ENCODE measurements around the gene PYURF. TPM values are rescaled to one million over a fixed set of nuclear protein-coding genes. Genes with fewer than 3 reads are reported as not detected.

PYURF gene
- total RNA-seq, 1 donor from 2014 or later: 76.5 TPM

DNA sequence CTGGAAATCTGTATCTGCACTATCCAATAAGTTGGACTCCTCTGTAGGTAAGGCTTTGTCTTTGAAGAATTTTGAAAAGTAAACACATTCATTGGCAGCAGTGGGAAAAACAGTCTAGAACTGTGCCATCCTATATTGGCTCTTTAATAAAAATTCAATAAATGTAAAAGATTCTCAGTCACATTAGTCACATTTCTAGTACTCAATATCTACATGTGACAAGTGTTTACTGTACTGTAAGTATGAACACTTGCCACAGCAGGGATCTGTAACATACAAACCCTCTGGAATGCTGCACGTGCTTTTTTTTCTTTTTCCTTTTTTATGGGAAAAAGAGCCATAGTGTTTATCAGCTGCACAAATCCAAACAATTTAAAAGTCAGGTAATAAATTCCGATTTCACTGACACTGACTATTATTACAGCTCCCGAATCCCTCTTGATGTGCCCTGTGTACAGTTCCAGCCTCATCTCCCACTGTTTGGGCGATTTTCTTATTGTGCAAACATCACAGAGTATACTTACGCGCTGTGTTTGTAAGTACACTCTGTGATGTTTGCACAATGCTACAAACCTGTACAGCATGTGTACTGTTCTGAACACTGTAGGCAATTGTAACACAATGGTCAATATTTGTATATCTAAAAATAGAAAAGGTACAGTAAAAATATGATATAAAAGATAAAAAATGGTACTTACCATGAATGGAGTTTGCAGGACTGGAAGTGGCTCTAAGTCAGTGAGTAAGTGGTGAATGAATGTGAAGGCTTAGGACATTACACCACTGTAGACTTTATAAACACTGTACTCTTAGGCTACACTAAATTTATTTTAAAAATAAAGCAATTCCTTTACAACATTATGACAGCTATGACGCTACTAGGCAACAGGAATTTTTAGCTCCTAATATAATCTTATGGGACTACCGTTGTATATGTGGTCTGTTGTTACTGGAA lies 8.7 kb downstream of the PYURF start:
- DNase-seq (ENCODE audit: extremely low read depth, low read depth, low spot score): no peak

- DNase-seq (ENCODE audit: extremely low read depth, low read depth, low spot score): no peak
Observed at GRCh38 chr4:88511236-88511635, 12.3 kb downstream of the PYURF start.

- no peak for DNase-seq (ENCODE audit: extremely low read depth, low read depth, low spot score)
Observed at GRCh38 chr4:88503344-88503743, 20.2 kb downstream of the PYURF start.

DNA sequence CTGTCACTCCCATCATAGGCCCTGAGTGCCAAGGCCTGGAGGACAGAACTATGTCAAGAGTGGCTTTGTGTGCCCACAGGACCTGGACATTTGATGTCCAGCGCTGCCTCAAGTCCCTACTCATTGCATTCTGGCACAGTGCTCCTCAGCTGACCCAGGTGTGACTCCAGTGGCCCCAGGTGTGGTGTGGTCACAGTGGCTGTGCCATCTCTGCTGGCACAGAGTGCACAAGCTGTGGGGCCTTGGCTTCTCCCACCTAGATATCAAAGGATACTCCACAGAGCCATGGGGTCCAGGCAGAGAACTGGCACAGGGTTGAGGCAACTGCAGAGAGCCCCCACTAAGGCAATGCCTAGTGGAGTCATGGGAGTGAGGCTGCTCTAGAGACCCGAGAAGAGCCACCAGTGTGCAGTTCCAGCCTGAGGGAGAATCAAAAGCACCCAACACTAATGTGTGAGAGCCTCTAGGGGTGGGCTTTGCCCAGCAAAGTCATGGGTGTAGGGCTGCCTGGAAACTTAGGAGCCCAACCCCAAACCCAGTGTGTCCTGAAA lies 25.6 kb downstream of the PYURF start:
- DNase-seq (ENCODE audit: extremely low read depth, low read depth, low spot score): no peak

- DNase-seq (ENCODE audit: extremely low read depth, low read depth, low spot score): no peak
Observed at GRCh38 chr4:88489100-88489761, 34.3 kb downstream of the PYURF start.

- DNase-seq (ENCODE audit: extremely low read depth, low read depth, low spot score): no peak
Observed at GRCh38 chr4:88481537-88481936, 42.0 kb downstream of the PYURF start.

DNA sequence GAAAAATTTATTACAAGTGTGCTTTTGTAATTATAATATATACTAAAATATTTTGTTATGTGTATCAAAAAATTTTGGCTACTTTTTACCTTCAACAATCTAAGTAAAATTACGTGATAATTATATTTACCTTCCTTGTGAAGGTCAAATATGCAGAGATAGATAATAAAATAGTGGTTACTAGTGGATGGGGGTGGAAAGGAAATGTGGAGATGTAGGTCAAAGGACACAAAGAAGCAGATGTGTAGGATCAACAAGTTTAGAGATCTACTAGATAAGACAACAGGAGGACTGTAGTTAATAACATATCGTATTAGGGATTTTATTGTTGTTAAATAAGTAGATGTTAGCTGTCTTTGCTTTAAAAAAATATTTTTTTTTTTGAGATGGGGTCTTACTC lies 45.3 kb downstream of the PYURF start:
- no peak for DNase-seq (ENCODE audit: extremely low read depth, low read depth, low spot score)

DNA sequence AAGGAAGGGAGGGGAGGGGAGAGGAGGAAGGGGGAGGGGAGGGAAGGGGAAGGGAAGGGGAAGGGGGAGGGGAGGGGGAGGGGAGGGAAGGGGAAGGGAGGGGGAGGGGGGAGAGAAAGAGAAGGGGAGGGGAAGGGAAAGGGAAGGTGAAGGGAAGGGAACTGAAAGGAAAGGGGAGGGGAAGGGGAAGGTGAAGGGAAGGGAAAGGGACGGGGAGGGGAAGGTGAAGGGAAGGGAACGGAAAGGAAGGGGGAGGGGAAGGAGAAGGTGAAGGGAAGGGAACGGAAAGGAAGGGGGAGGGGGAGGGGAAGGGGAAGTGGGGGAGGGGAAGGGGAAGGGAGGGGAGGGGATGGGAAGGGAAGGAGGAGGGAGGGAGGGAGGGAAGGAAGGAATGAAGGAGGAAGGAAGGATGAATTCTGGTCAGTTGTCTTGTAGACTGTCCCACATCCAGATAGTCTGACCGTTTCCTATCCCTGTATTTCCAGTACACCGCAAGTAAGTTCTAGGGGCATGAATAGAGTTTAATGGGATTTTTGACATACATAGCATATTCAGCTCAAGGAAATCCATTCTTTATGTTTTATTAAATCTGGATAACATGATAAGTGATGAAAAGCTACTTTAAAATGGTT lies 46.2 kb downstream of the PYURF start:
- no peak for DNase-seq (ENCODE audit: extremely low read depth, low read depth, low spot score)

Other genes with a start within 250 kb of the PYURF start
- gene PPM1K, start 239.2 kb downstream of the PYURF start, total RNA-seq: 5.8 and 11.5 TPM in 2 replicates
- gene HERC6, start 144.9 kb downstream of the PYURF start, total RNA-seq: 6.4 and 13.1 TPM in 2 replicates
- gene HERC5, start 66.7 kb downstream of the PYURF start, total RNA-seq: 1.7 and 5.0 TPM in 2 replicates
- 9.1 and 10.5 TPM in 2 replicates for gene HERC3, start 68.7 kb upstream of the PYURF start, total RNA-seq
- gene NAP1L5, start 174.1 kb upstream of the PYURF start, total RNA-seq: 2.8 and 5.5 TPM in 2 replicates

Measured in glomerular endothelial cell (primary cell).